ENCODE measurements around the gene FLNC.

The FLNC gene

DNA sequence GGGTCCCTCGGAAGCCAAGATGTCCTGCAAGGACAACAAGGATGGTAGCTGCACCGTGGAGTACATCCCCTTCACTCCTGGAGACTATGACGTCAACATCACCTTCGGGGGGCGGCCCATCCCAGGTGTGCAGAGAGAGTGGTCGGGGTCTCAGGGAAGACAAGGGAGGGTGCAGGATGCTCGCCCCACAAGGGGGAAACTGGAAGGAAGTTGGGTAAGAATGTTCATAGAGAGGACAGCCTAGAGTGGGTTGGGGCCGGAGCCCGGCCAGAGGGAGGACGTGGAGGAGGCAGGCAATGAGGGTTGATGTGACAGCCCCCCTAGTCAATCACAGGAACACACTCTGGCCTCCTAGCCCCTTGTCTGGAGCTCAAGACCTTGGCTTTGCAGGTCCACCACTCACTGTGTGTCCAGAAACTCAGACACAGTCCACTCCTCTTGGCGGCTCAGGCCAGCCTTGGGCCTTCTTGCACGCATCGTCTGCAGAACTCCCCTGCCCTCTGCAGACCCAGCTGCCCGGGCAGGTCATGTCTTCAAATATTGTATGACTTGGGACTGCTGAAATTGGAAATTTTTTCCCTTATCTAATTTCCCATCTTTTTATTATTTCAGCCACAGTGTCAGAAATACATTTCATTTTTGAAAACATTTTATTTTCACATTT is 16.7 kb downstream of the FLNC start:
- DNase-seq (ENCODE audit: low spot score) = no peak

- no peak for DNase-seq (ENCODE audit: low spot score)
Observed at GRCh38 chr7:128847721-128848211, 17.6 kb downstream of the FLNC start.

- no peak for DNase-seq (ENCODE audit: low spot score)
Observed at GRCh38 chr7:128848289-128849155, 18.3 kb downstream of the FLNC start.

- DNase-seq (ENCODE audit: low spot score) = no peak
Observed at GRCh38 chr7:128849156-128849515, 18.9 kb downstream of the FLNC start.

DNA sequence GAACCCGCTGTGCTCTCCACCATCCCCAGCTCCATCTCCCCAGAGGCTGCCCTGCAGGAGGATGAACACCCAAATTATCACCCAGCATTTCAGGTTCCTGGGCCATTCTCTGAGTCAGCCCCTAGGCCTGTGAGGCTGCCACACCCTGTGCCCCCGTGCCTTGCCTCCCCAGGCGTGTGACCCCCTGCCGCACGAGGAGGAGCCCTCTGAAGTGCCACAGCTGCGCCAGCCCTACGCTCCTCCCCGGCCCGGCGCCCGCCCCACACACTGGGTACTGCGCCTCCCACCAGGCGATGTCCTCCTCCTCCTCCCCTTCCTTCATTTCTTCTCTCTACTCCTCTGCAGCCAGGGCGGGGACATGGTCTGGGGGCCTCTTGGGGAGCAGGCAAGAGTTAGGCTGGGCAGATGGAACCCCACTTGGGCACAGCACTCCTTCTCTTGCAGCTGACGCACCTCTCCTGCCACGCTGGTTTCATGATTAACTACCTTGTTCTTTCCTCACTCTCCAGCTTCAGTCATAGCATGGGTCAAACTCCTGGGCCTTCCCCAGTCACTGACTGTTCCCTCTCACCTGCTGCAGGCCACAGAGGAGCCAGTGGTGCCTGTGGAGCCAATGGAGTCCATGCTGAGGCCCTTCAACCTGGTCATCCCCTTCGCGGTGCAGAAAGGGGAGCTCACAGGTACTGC is 19.7 kb downstream of the FLNC start:
- no peak for DNase-seq (ENCODE audit: low spot score)

DNA sequence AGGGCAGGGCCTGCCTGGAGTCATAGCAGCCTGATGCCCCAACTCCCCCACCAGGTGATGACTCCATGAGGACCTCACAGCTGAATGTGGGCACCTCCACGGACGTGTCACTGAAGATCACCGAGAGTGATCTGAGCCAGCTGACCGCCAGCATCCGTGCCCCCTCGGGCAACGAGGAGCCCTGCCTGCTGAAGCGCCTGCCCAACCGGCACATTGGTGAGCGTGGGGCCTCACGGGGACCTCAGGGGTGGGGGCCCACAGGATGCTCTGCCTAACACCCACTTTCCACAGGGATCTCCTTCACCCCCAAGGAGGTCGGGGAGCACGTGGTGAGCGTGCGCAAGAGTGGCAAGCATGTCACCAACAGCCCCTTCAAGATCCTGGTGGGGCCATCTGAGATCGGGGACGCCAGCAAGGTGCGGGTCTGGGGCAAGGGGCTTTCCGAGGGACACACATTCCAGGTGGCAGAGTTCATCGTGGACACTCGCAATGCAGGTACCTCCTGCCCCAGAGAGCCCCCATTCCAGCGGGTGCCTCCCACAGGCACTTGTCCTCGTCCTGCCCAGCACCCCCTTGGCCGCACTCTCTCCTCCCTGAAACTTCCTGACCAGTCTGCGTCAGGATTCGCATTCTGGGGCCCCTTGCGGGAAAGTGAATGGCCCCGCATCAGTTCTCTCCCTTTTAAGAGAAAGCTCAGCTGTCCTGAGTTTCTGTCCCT is 22.5 kb downstream of the FLNC start:
- no peak for DNase-seq (ENCODE audit: low spot score)

DNA sequence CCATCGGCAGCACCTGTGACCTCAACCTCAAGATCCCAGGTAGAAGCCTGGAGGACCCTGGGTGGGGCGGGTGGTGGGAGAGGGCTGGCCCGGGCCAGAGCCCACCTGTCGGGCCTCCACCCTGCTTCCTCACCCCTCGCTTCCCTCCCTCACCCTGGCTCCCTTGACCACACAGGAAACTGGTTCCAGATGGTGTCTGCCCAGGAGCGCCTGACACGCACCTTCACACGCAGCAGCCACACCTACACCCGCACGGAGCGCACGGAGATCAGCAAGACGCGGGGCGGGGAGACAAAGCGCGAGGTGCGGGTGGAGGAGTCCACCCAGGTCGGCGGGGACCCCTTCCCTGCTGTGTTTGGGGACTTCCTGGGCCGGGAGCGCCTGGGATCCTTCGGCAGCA is 23.6 kb downstream of the FLNC start:
- no peak for DNase-seq (ENCODE audit: low spot score)

DNA sequence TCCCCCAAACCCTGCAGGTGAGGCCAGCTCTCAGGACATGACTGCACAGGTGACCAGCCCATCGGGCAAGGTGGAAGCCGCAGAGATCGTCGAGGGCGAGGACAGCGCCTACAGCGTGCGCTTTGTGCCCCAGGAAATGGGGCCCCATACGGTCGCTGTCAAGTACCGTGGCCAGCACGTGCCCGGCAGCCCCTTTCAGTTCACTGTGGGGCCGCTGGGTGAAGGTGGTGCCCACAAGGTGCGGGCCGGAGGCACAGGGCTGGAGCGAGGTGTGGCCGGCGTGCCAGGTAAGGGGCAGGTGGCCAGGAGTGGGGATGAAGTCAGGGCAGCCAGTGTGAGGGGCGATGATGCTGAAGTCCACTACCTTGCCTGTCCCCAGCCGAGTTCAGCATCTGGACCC is 24.2 kb downstream of the FLNC start:
- DNase-seq (ENCODE audit: low spot score) = no peak

GRCh38 chr7:128855559-128855958 is 25.4 kb downstream of the FLNC start:
- DNase-seq (ENCODE audit: low spot score) = no peak

GRCh38 chr7:128856001-128856718 is 26.0 kb downstream of the FLNC start:
- no peak for DNase-seq (ENCODE audit: low spot score)

- DNase-seq (ENCODE audit: low spot score) = no peak
Observed at GRCh38 chr7:128858380-128859231, 28.4 kb downstream of the FLNC start.

- DNase-seq (ENCODE audit: low spot score) = no peak
Observed at GRCh38 chr7:128859232-128860157, 29.3 kb downstream of the FLNC start.

GRCh38 chr7:128860158-128861073 is 30.2 kb downstream of the FLNC start:
- no peak for DNase-seq (ENCODE audit: low spot score)

DNA sequence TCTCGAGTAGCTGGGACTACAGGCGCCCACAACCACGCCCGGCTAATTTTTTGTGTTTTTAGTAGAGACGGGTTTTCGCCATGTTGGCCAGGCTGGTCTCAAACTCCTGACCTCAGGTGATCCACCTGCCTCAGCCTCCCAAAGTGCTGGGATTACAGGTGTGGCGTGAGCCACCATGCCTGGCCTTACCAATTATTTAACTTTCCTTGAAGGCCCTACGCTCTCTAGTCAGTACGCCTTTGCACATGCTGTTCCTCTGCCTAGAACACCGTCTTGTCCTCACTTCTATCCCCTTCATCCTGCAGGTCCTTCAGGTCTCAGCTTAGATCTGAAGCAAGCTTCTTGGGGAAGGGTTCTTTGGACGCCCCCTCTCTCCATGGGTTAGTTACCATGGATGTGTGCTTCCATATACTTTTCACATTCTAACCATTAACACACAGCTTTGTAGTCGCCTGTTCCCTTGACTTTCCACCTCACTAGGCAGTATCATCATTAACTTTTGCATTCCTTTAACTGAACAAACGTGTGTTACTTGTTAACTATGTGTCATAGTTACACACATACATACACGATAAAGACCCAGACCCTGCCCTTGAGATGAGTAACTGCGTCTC is 31.9 kb downstream of the FLNC start:
- DNase-seq (ENCODE audit: low spot score) = no peak

GRCh38 chr7:128862571-128863432 is 32.6 kb downstream of the FLNC start, which contains the start of gene ATP6V1F:
ATP6V1F (plus strand) TSS chr7:128862856; CDS start chr7:128862905, 49 bp downstream.
- DNase-seq (ENCODE audit: low spot score) = peak; percentile 98

DNA sequence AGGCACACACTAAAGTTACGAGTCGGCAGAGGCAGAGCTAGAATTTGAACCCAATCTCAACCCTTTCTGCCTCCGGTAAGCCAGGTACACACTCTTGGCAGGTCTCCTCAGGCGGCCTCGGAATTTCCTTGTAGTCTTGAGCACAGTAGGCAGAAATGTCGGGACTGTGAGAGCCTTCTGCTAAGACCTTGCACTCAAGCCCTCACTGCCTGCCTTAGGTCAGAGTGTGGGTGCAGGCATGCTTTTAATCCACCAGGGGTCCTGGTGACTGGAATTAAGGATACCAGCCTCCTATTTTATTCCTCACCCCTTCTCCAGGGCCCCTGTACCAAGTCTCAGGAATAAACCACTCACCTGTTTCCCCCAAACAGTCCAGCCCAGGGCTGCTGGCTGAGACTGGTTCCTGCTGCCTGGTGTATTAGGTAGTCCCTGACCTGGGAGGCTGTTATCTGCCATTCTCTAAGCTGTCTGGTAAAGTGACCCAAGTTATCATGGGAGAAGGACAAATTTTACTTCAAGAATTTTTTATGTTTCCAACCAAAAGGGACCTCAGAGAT is 33.3 kb downstream of the FLNC start:
- peak; percentile 76 for DNase-seq (ENCODE audit: low spot score)
